ENCODE data around the gene CYLD.

GRCh38 chr16:50814052-50814451, 72.2 kb downstream of the CYLD start:
- TF ChIP-seq, protein P1, sequence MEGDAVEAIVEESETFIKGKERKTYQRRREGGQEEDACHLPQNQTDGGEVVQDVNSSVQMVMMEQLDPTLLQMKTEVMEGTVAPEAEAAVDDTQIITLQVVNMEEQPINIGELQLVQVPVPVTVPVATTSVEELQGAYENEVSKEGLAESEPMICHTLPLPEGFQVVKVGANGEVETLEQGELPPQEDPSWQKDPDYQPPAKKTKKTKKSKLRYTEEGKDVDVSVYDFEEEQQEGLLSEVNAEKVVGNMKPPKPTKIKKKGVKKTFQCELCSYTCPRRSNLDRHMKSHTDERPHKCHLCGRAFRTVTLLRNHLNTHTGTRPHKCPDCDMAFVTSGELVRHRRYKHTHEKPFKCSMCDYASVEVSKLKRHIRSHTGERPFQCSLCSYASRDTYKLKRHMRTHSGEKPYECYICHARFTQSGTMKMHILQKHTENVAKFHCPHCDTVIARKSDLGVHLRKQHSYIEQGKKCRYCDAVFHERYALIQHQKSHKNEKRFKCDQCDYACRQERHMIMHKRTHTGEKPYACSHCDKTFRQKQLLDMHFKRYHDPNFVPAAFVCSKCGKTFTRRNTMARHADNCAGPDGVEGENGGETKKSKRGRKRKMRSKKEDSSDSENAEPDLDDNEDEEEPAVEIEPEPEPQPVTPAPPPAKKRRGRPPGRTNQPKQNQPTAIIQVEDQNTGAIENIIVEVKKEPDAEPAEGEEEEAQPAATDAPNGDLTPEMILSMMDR (IDR thresholded peaks at IDR 0.05), result no peak
- no peak for TF ChIP-seq POLR2A (IDR thresholded peaks at IDR 0.05)
- no peak for TF ChIP-seq POLR2AphosphoS5 (IDR thresholded peaks at IDR 0.05; ENCODE audit: insufficient read depth in 1 of 2, low read depth in 1 of 2)

Measured in vagina (tissue), 2 donors.